ENCODE measurements around the gene DCP1B.

DNA sequence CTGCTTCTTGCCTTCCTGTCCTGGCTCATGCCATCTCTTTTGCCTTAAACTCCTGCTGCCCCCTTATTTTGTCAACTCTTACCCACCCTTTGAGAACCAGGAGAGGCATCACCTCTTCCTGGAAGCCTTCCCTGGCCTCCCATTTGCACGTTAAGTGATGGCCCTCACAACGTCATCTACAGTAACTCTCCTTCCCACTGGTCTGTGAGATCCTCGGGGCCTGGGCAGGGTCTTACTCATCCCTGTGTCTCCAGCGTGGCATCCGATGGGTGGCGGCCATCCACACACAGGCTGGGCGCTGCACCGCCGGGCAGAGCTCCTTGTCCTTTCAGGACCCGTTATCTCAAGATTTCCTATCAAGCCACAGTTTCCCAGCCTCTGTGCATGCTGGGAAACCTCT lies 69.0 kb downstream of the DCP1B start:
- TF ChIP-seq RAD21 (IDR thresholded peaks at IDR 0.05): no peak
- TF ChIP-seq FOXA1 (IDR thresholded peaks at IDR 0.05): no peak
